Psoas muscle (tissue), 8 donors: ENCODE measurements around the gene MPL. TPM values are rescaled to one million over a fixed set of nuclear protein-coding genes. Genes with fewer than 3 reads are reported as not detected.

Source experiments
- ATAC-seq, 4 donors: fragments of 200-7000 bp; cut with Tn5 transposase; one replicate each; pipeline ENCODE4 v1.9.1; 2020; ENCODE audit warnings: moderate library complexity in 3 of 4, mild to moderate bottlenecking in 2 of 4
- DNase-seq, 2 donors: peaks; one replicate each; pipeline ENCODE4 v3.0.0-alpha.2; 2020
- H3K27ac ChIP-seq: fragments of 200-600 bp; one replicate; pipeline ENCODE4 v1.8.0; 2022
- H3K27me3 ChIP-seq, 3 donors: fragments of 200-600 bp in 1 of 3; one replicate each; pipeline versions ENCODE4 v1.6.1 to v1.8.0; 2013 to 2022; ENCODE audit warnings: low read length in 2 of 3, mild to moderate bottlenecking in 2 of 3, moderate library complexity in 1 of 3; ENCODE audit not compliant: insufficient read depth in 3 of 3
- H3K36me3 ChIP-seq, 2 donors: fragments of 200-600 bp in 1 of 2; one replicate each; pipeline versions ENCODE4 v1.6.1 to v1.8.0; 2013 to 2022; ENCODE audit warnings: low read depth in 1 of 2, mild to moderate bottlenecking in 1 of 2, moderate library complexity in 1 of 2; ENCODE audit not compliant: insufficient read depth in 1 of 2
- H3K4me1 ChIP-seq: fragments of 200-600 bp; one replicate; pipeline ENCODE4 v1.8.0; 2022
- H3K4me3 ChIP-seq: fragments of 200-600 bp; one replicate; pipeline ENCODE4 v1.8.0; 2022; ENCODE audit warnings: mild to moderate bottlenecking
- H3K9me3 ChIP-seq: fragments of 200-600 bp; one replicate; pipeline ENCODE4 v1.8.0; 2022
- WGBS, 3 donors: extraction: QIAGEN DNeasy Blood & Tissue Kit; methylation state at CpG; one replicate each; pipeline versions ENCODE4 v1.1.6 to v1.1.7; 2013; 5-methylcytosine and 5-hydroxymethylcytosine counted together
- intact Hi-C, 2 donors: fragments of 100-400 bp; cut with DNase I; formaldehyde crosslinking; loops; one replicate each; pipeline versions ENCODE4 v1.11.0 to v1.14.2; 2022
- polyA plus RNA-seq, 3 donors: library from polyadenylated mRNA; stranded (reverse); fragments of 200-250 nt; gene quantifications; one replicate each; pipeline ENCODE4 v1.2.3, GENCODE V29; 2013
- total RNA-seq, 4 donors: library from RNA; stranded (reverse); fragmentation: NEBNext Ultra II Directional in 2 of 4; extraction: Animal tissue kit (Norgen Biotek cat#: 25700) in 2 of 4; gene quantifications; one replicate each; pipeline versions ENCODE4 v1.2.1 to v1.2.4, GENCODE V29; 2021 to 2023
- TF ChIP-seq, protein P1 (sequence below): fragments of 200-600 bp; IDR thresholded peaks from one replicate; pipeline ENCODE4 v1.8.0; 2022; ENCODE audit warnings: antibody characterized with exemption
- donor health status: healthy with polysubstance abuse.
- donor health status: DM: no; HTN: no; CAD: no; lungs with moderate emphysema.
- donor health status: Bipolar disorder and iron deficiency.
- donor health status: healthy.
- donor health status: DM: yes; HTN: yes; CAD: no.
- donor health status: DM: no; HTN: no; CAD: no.
- donor health status: DM: no; HTN: no; CAD: no.
- donor health status: DM: yes; HTN: yes; CAD: no.

MPL gene
- total and polyA plus RNA-seq, 7 donors: 0.01 to 0.11 TPM; not detected in 5

- TF ChIP-seq, protein P1, sequence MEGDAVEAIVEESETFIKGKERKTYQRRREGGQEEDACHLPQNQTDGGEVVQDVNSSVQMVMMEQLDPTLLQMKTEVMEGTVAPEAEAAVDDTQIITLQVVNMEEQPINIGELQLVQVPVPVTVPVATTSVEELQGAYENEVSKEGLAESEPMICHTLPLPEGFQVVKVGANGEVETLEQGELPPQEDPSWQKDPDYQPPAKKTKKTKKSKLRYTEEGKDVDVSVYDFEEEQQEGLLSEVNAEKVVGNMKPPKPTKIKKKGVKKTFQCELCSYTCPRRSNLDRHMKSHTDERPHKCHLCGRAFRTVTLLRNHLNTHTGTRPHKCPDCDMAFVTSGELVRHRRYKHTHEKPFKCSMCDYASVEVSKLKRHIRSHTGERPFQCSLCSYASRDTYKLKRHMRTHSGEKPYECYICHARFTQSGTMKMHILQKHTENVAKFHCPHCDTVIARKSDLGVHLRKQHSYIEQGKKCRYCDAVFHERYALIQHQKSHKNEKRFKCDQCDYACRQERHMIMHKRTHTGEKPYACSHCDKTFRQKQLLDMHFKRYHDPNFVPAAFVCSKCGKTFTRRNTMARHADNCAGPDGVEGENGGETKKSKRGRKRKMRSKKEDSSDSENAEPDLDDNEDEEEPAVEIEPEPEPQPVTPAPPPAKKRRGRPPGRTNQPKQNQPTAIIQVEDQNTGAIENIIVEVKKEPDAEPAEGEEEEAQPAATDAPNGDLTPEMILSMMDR: no peak
- peak; percentile 99 to 100 (median 100) for ATAC-seq
- Histone ChIP-seq H3K4me1 (peaks cover 29% of the 10 kb centered on the region), H3K4me3 (peak within 1 kb of the TSS; percentile 91), H3K9me3 (no peaks in the 10 kb centered on the region), H3K27me3 (no peaks in the 10 kb centered on the region), H3K36me3 (peaks cover 19 to 50% of the 10 kb centered on the region in 2 donors), H3K27ac (peak within 1 kb of the TSS; percentile 90)
- intact Hi-C loops: loop anchor here in 1 of 2 donors (10.0 kb wide), 1 partner anchor 165 kb away; no protein-coding TSS in a partner anchor
- DNase-seq: peak; percentile 95 to 97
- 0 to 1% (median 0%) methylated on average over 56 to 65 of the region's 65 CpGs for WGBS, 3 donors
Observed at GRCh38 chr1:43389326-43390313, 52.0 kb downstream of the MPL start, which contains the start of the genes MED8 and SZT2. TSS of gene MED8 (minus strand) at chr1:43389800. CDS start at chr1:43389764, 36 bp downstream. TSS of gene SZT2 (plus strand) at chr1:43389899. CDS start at chr1:43389969, 70 bp downstream.

DNA sequence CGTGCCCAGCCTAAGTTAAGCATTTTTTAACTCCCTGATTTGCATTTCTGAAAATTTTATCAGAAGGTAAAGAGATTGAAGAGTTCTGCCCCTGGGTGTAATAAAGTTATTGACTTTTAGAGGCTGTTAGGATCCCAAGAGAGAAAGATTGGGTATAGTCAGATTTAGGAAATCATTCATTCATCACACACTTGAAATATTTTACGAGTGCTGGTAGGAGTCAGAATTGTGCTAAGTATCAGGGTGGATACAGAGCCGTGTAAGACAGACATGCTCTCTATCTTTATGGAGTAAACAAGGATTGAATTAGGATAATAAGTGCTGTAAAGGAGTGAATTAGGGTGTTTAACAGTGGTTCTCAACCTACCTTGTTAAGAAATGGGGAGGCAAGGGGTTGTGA, 55.1 kb downstream of the MPL start:
- Histone ChIP-seq H3K27ac (no peak overlapping the region), H3K27me3 (no peaks in the 10 kb centered on the region), H3K4me3 (no peak overlapping the region), H3K36me3 (peaks cover 1 to 43% of the 10 kb centered on the region in 2 donors), H3K9me3 (no peaks in the 10 kb centered on the region), H3K4me1 (peaks cover 25% of the 10 kb centered on the region)
- WGBS, 3 donors: 64 to 68% (median 66%) methylated on average over 3 of the region's 3 CpGs
- intact Hi-C loops: no loop called here
- no peak for ATAC-seq
- TF ChIP-seq, protein P1: no peak
- DNase-seq: no peak

DNA sequence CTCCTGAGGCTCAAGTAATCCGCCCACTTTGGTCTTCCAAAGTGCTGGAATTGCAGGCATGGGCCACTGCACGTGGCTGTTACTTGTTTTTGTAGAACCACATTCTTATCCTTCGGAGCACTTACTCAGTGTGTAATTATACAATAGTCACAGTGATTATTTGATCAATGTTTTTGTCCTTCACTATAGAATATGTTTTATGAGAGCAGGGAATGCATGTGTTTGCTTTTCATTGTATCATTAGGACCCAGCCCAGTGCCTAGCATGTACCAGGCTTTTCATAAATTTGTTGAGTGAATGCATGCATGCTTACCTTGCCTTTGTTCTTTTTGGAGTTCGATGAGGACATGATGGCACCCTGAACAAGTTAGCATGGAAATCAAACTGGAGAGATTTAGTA, 57.9 kb downstream of the MPL start:
- no peaks in the 10 kb centered on the region for H3K9me3 ChIP-seq
- ATAC-seq (no peak), DNase-seq (no peak)
- intact Hi-C loops: no loop called here
- H3K36me3 ChIP-seq: peaks cover 5 to 46% of the 10 kb centered on the region in 2 donors
- TF ChIP-seq, protein P1: no peak
- no peak overlapping the region for H3K27ac ChIP-seq
- peaks cover 8% of the 10 kb centered on the region for H3K4me1 ChIP-seq
- 84 to 90% (median 89%) methylated on average over 4 of the region's 4 CpGs for WGBS, 3 donors
- H3K27me3 ChIP-seq: no peaks in the 10 kb centered on the region
- H3K4me3 ChIP-seq: no peak overlapping the region

DNA sequence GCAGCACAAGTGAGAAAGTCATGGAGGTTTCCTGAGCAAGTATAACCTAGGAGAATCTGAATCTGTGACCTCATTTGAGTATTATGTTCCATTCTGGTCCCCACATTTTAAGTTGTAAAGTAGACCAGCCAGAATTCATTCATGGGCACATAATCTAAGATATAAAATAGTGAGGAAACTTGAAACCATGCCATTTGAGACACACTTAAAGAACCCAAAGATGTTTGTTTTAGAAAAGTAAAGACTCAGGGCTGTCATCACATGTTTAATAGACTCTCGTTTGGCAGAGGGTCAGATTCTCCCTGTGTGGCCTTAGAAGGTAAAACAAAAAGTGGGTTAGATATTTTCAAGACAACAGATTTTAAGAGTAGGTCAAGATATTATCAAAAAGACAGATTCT, 58.4 kb downstream of the MPL start:
- intact Hi-C loops: no loop called here
- 64 to 84% (median 69%) methylated on average over 1 of the region's 1 CpG for WGBS, 3 donors
- H3K9me3 ChIP-seq: no peaks in the 10 kb centered on the region
- H3K27me3 ChIP-seq: no peaks in the 10 kb centered on the region
- no peak overlapping the region for H3K4me3 ChIP-seq
- DNase-seq: no peak
- no peak overlapping the region for H3K27ac ChIP-seq
- ATAC-seq: no peak
- TF ChIP-seq, protein P1: no peak
- peaks cover 5 to 47% of the 10 kb centered on the region in 2 donors for H3K36me3 ChIP-seq
- peaks cover 3% of the 10 kb centered on the region for H3K4me1 ChIP-seq
